Heart left ventricle (tissue), 16 donors: ENCODE data around the gene ARRB1. TPM values are rescaled to one million over a fixed set of nuclear protein-coding genes. Genes with fewer than 3 reads are reported as not detected.
A peak's percentile ranks its signal among the peaks of the same experiment; 100 is the strongest.

Experiments
- ATAC-seq, 4 donors: fragments of 200-7000 bp; cut with Tn5 transposase; one replicate each; pipeline ENCODE4 v1.9.1; 2020 to 2022; ENCODE audit warnings: moderate library complexity in 4 of 4, mild to moderate bottlenecking in 3 of 4, moderate number of reproducible peaks in 1 of 4
- DNase-seq, 5 donors: peaks; one replicate each; pipeline ENCODE4 v3.0.0-alpha.2; 2020
- H3K27ac ChIP-seq, 12 donors: fragments of 200-600 bp; sonication (generic) in 4 of 12; one replicate each; pipeline versions ENCODE4 v1.5.0 to v1.8.0; 2016 to 2022; ENCODE audit warnings: mild to moderate bottlenecking in 2 of 12
- H3K27me3 ChIP-seq, 9 donors: fragments of 200-600 bp; sonication (generic) in 2 of 9; one replicate each; pipeline versions ENCODE4 v1.5.1 to v1.8.0; 2016 to 2022; ENCODE audit warnings: mild to moderate bottlenecking in 3 of 9
- H3K36me3 ChIP-seq, 9 donors: fragments of 200-600 bp; sonication (generic) in 2 of 9; one replicate each; pipeline versions ENCODE4 v1.5.0 to v1.8.0; 2018 to 2022; ENCODE audit warnings: mild to moderate bottlenecking in 2 of 9
- H3K4me1 ChIP-seq, 12 donors: fragments of 200-600 bp; sonication (generic) in 4 of 12; one replicate each; pipeline versions ENCODE4 v1.5.0 to v1.8.0; 2016 to 2022; ENCODE audit warnings: mild to moderate bottlenecking in 3 of 12
- H3K4me3 ChIP-seq, 12 donors: fragments of 200-600 bp; sonication (generic) in 4 of 12; one replicate each; pipeline versions ENCODE4 v1.5.0 to v1.8.0; 2017 to 2022; ENCODE audit warnings: mild to moderate bottlenecking in 9 of 12, moderate library complexity in 4 of 12
- H3K9me3 ChIP-seq, 12 donors: fragments of 200-600 bp; sonication (generic) in 4 of 12; one replicate each; pipeline versions ENCODE4 v1.5.0 to v1.8.0; 2016 to 2022; ENCODE audit warnings: mild to moderate bottlenecking in 1 of 12
- CTCF ChIP-seq, 12 donors: fragments of 200-600 bp; sonication (generic) in 4 of 12; IDR thresholded peaks; one replicate each; pipeline versions ENCODE4 v1.5.0 to v1.8.0; 2018 to 2022; ENCODE audit warnings: antibody characterized with exemption in 12 of 12, mild to moderate bottlenecking in 5 of 12
- POLR2A ChIP-seq, 2 donors: fragments of 450-650 bp; IDR thresholded peaks; one replicate each; pipeline ENCODE4 v1.6.1; 2017; ENCODE audit warnings: antibody characterized with exemption in 2 of 2, mild to moderate bottlenecking in 2 of 2, moderate library complexity in 2 of 2
- WGBS, 4 donors: extraction: QIAGEN DNeasy Blood & Tissue Kit in 2 of 4; methylation state at CpG; one replicate each; pipeline versions ENCODE4 v1.1.5 to v1.1.7; 2013 to 2018; 5-methylcytosine and 5-hydroxymethylcytosine counted together
- intact Hi-C, 10 donors: fragments of 100-400 bp; cut with DNase I; formaldehyde crosslinking; loops; one replicate each; pipeline versions ENCODE4 v1.11.1 to v1.14.2; 2022
- polyA plus RNA-seq, 2 donors: library from polyadenylated mRNA; stranded (reverse); fragments of 200-250 nt; gene quantifications; one replicate each; pipeline ENCODE4 v1.2.3, GENCODE V29; 2013
- total RNA-seq, 9 donors: library from RNA; depleted of rRNA in 2 of 9; stranded (reverse); fragments of >200 nt in 2 of 9; fragmentation: NEBNext Ultra II Directional in 3 of 9; extraction: Animal tissue kit (Norgen Biotek cat#: 25700) in 3 of 9; gene quantifications; one replicate each; pipeline versions ENCODE4 v1.1.0 to v1.2.4, GENCODE V29; 2016 to 2023
- donor health status: ischemic (EF 13 %, LVEDD 7.1; RV severe dilation, severe dysfunction).
- donor health status: healthy with polysubstance abuse.
- donor health status: DM: no; HTN: yes; CAD: no.
- donor health status: DM: no; HTN: no; CAD: no.
- donor health status: ischemic (EF 25% LVEDD 6.9; RV normal size, moderate dysfunction).
- donor health status: ischemic (EF 25% LVEDD 5.7; RV mildly dilated, moderate dysfunction).
- donor health status: healthy.
- donor health status: DM: yes; HTN: yes; CAD: no.
- donor health status: ischemic (EF 35%, LVEDD 5.7; RV mildly dilated, moderate dysfunction).
- donor health status: nonischemic (EF 11% LVEDD 7.7; RV severe dilation, severe dysfunction).
- donor health status: DM: yes; HTN: yes; CAD: no.
- donor health status: PGD.
- donor health status: ischemic (EF 29% LVEDD 5.4; RV normal size, mild dysfunction).
- donor health status: nonischemic (EF 23%, LVEDD 6.1; RV moderate dilation, normal function).

ARRB1 gene
- total and polyA plus RNA-seq, 11 donors: 7.9 to 58.9 (median 25.4) TPM

- DNase-seq: peak in 1 of 5 donors; percentile 19
- no peak overlapping the region for H3K27ac ChIP-seq
- H3K27me3 ChIP-seq: peaks cover 0 to 5% (median 0%) of the 10 kb centered on the region in 9 donors
- H3K4me1 ChIP-seq: peaks cover 0 to 35% (median 7%) of the 10 kb centered on the region in 12 donors
- ATAC-seq: no peak
- WGBS, 4 donors: 49 to 59% (median 51%) methylated on average over 10 of the region's 10 CpGs
- intact Hi-C loops: no loop called here
- peaks cover 0 to 5% (median 0%) of the 10 kb centered on the region in 9 donors for H3K36me3 ChIP-seq
- H3K4me3 ChIP-seq: no peak overlapping the region
- no peaks in the 10 kb centered on the region for H3K9me3 ChIP-seq
- TF ChIP-seq CTCF (IDR thresholded peaks at IDR 0.05) (no peak), POLR2A (IDR thresholded peaks at IDR 0.05) (no peak)
Measured at GRCh38 chr11:75260396-75261170, 90.9 kb downstream of the ARRB1 start.

GRCh38 chr11:75254326-75254725 lies 97.1 kb downstream of the ARRB1 start:
- ATAC-seq: no peak
- Histone ChIP-seq H3K4me3 (no peak overlapping the region), H3K36me3 (no peaks in the 10 kb centered on the region), H3K27ac (no peak overlapping the region), H3K9me3 (peaks cover 0 to 13% (median 0%) of the 10 kb centered on the region in 12 donors), H3K27me3 (peaks cover 0 to 12% (median 0%) of the 10 kb centered on the region in 9 donors), H3K4me1 (no peaks in the 10 kb centered on the region)
- TF ChIP-seq CTCF (IDR thresholded peaks at IDR 0.05): no peak
- no peak for TF ChIP-seq POLR2A (IDR thresholded peaks at IDR 0.05)
- intact Hi-C loops: no loop called here
- DNase-seq: no peak

- intact Hi-C loops: loop anchor here in 9 of 10 donors (2.0 to 5.0 kb wide), 8 partner anchors 42 to 322 kb away; no protein-coding TSS in a partner anchor
Measured at GRCh38 chr11:75249704-75250103, 101.8 kb downstream of the ARRB1 start.

More at GRCh38 chr11:75249704-75250103, 101.8 kb downstream of the ARRB1 start:
- ATAC-seq (no peak), DNase-seq (peak in 1 of 5 donors; percentile 18)
- no peak for TF ChIP-seq CTCF (IDR thresholded peaks at IDR 0.05)
- no peak for TF ChIP-seq POLR2A (IDR thresholded peaks at IDR 0.05)
- Histone ChIP-seq H3K4me3 (no peak overlapping the region), H3K27me3 (peaks cover 0 to 17% (median 0%) of the 10 kb centered on the region in 9 donors), H3K9me3 (peaks cover 0 to 13% (median 0%) of the 10 kb centered on the region in 12 donors), H3K27ac (no peak overlapping the region), H3K4me1 (peaks cover 0 to 3% (median 0%) of the 10 kb centered on the region in 12 donors), H3K36me3 (no peaks in the 10 kb centered on the region)
- WGBS, 4 donors: 51 to 55% (median 54%) methylated on average over 3 of the region's 3 CpGs
